ENCODE results near the gene RASAL1.

The RASAL1 gene

DNA sequence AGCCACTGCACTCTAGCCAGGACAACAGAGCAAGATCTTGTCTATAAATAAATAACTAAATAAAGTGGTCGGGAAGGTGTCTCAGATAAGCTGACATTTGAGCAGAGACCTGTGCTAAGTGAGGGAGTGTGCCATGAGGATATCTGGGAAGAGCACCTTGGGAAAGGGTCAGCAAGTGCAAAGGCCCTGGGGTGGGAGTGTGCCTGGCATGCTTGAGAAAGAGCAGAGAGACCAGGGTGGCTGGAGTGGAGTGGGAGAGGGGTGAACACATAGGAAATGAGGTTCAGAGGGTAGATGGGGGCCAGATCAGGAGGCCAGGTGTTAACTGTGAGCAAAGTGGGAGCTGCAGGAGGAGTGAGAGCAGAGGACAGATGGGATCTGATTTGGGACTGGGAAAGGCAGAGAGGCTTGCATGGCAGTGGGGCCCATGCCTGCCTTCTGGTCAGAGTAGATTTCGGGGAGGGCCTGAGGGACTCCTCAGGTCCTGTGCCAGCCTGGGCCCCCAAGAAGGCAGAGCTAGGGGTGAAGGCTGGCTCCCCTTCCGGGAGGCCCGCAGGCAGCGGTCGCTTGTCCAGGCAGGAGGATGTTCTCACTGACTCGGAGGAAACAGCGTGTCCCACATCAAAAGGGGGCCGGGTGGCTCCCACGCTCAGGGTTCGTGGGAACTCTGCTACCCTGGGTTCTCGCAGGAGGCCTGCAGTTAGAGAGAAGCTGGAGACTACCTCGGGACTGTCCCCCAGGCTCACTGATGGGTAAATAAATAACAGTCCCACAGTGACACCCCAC is 46.4 kb downstream of the RASAL1 start:
- TF ChIP-seq, protein P1, sequence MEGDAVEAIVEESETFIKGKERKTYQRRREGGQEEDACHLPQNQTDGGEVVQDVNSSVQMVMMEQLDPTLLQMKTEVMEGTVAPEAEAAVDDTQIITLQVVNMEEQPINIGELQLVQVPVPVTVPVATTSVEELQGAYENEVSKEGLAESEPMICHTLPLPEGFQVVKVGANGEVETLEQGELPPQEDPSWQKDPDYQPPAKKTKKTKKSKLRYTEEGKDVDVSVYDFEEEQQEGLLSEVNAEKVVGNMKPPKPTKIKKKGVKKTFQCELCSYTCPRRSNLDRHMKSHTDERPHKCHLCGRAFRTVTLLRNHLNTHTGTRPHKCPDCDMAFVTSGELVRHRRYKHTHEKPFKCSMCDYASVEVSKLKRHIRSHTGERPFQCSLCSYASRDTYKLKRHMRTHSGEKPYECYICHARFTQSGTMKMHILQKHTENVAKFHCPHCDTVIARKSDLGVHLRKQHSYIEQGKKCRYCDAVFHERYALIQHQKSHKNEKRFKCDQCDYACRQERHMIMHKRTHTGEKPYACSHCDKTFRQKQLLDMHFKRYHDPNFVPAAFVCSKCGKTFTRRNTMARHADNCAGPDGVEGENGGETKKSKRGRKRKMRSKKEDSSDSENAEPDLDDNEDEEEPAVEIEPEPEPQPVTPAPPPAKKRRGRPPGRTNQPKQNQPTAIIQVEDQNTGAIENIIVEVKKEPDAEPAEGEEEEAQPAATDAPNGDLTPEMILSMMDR (IDR thresholded peaks at IDR 0.05; ENCODE audit: borderline replicate concordance, insufficient read depth, low read depth, low read length) = no peak
- H3K4me3 ChIP-seq (ENCODE audit: low read depth, low read length) = no peak overlapping the region

DNA sequence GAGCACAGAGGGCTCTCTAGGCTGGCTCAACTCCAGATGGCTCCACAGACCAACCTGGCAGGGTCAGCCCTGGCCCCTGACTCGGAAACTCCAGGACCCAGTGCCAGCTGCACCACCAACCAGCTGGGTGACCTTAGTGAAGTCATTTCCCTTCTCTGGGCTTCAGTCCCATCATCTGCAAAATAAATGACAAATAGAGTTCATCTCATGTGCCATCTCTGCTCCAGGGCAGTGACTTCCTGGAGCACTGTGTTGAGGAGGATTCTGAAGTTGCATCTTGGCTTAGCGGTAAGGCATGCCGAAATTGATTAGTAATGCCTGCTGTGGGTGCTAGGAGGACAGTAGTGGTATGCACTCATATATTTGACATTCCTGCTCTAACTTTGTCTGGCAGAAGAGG is 47.5 kb downstream of the RASAL1 start:
- H3K4me3 ChIP-seq (ENCODE audit: low read depth, low read length) = no peak overlapping the region
- TF ChIP-seq, protein P1 (IDR thresholded peaks at IDR 0.05; ENCODE audit: borderline replicate concordance, insufficient read depth, low read depth, low read length) = no peak

DNA sequence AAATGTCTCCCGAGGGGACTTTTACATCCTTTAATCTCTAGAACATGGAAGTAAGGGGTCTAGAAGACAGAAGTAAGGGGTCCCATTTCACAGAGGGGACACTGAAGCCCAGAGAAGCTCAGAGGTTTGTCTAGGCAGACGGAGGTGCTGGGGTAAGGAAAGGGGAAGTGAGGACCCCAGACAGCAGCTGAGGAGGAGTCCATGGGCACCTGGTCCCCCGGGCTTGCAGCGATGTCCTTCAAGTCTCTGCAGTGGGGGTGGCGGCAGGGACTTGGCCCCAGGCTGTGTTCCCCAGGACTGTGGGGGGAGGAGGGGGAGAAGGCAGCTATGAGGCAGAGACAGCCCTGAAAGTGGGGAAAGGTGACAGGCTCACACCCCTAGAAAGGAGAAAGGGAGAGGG is 48.4 kb downstream of the RASAL1 start:
- H3K4me3 ChIP-seq (ENCODE audit: low read depth, low read length) = no peak overlapping the region
- TF ChIP-seq, protein P1 (IDR thresholded peaks at IDR 0.05; ENCODE audit: borderline replicate concordance, insufficient read depth, low read depth, low read length) = no peak

DNA sequence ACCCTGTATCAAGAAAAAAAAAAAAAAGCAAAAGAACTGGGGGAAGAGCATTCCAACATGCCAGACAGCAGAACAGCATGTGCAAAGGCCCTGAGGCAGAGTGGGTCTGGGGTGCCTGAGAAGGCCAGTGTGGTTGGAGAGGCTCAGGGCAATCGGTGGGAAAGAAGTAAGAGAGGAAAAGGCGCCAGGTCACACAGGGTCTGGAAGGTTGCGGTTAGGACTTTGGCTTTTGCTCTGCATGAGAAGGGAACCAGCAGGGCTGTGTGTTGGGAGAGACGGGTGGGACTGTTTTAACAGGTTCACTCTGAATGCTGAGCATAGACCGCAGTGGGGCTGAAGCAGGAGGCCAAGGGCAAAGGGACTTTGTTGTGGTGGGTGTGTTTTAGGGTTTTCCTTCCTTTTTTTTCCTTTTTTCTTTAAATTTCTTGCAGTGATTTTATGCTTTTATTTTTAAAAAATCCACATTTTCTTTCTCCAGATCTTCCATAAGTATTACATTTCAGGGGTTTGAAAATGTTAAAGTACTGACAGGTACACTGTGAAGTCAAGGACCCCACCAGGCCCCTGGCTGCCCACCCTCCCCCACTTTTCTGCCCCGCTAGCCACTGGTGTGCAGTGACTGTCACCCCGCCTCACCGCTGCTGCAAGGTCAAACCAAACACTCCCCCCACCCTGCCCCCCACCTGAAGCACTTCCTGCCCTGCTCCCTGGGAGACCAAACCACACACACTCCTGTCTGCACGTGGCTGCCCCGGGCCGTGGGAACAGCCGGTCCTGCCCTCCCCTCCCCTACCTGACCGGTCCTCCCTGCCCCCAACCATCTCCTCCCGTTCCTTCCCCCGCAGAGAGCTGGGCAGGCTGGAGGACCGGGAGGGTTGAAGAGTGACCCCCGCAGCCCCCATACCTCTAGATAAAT is 49.1 kb downstream of the RASAL1 start:
- no peak overlapping the region for H3K4me3 ChIP-seq (ENCODE audit: low read depth, low read length)
- TF ChIP-seq, protein P1 (IDR thresholded peaks at IDR 0.05; ENCODE audit: borderline replicate concordance, insufficient read depth, low read depth, low read length) = no peak

DNA sequence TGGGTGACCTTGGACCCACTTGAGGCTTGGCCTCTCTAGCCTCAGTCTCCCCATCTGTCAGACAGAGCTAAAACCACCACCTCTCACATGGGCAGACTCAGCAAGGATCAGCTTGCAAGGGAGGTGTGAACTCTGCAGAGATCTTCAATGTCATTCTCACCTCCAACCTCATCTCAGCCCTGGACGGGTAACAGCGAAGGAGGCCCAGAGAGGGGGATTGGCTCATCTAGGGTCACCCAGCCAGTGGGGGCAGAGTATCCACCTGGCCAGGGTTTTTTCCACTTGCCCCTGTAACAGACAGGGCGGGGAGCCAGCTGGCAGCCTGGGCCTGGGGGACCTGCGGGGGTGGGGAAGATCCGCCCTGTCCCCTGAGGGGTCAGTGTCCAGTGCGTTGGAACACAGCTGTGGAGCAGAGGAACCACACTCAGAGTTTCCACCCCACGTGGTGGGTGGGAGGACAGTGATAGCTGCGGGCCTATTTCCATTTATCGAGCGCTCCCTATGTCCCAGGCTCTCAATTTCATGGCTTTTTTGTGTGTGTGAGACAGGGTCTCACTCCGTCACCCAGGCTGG is 51.6 kb downstream of the RASAL1 start:
- TF ChIP-seq, protein P1 (IDR thresholded peaks at IDR 0.05; ENCODE audit: borderline replicate concordance, insufficient read depth, low read depth, low read length) = no peak
- H3K4me3 ChIP-seq (ENCODE audit: low read depth, low read length) = no peak overlapping the region

DNA sequence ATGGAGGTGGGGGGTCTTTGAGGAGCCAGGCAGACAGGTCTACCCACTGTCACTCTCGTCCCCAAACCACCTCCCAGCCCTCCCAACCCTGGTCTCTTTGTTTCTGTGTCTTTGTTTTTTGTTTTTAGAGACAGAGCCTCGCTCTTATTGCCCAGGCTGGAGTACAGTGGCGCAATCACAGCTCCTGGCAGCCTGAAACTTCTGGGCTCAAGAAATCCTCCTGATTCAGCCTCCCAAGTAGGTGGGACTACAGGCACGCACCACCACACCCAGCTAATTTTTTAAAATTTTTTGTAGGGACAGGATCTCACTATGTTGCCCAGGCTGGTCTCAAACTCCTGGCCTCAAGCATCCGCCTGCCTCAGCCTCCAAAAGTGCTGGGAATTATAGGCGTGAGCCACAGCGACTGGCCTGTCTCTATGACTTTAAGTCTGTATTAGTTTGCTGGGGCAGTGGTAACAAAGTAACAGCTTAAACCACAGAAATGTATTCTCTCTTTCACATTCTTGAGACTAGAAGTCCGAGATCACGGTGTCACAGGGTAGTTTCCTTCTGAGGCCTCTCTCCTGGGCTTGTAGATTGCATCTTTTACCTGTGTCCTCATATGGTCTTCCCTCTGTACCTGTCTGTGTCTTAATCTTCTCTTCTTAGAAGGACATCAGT is 52.9 kb downstream of the RASAL1 start:
- TF ChIP-seq, protein P1 (IDR thresholded peaks at IDR 0.05; ENCODE audit: borderline replicate concordance, insufficient read depth, low read depth, low read length) = no peak
- H3K4me3 ChIP-seq (ENCODE audit: low read depth, low read length) = no peak overlapping the region

All from GM12875 (cell line).